Glutamatergic neuron (in vitro differentiated cells): ENCODE results near the gene KIAA1217. TPM values are rescaled to one million over a fixed set of nuclear protein-coding genes. Genes with fewer than 3 reads are reported as not detected.

ENCODE experiments used
- DNase-seq: peaks from one replicate; pipeline ENCODE4 v3.0.0; 2022
- H3K27ac Mint-ChIP-seq: one replicate; pipeline ENCODE4 v1.8.0; 2020; ENCODE audit warnings: mild to moderate bottlenecking, mixed read lengths, inconsistent platforms; ENCODE audit not compliant: unreplicated experiment
- H3K27me3 Mint-ChIP-seq: one replicate; pipeline ENCODE4 v1.8.0; 2020; ENCODE audit warnings: mild to moderate bottlenecking, moderate library complexity, mixed read lengths, inconsistent platforms; ENCODE audit not compliant: unreplicated experiment
- H3K36me3 Mint-ChIP-seq: one replicate; pipeline ENCODE4 v1.8.0; 2020; ENCODE audit warnings: mild to moderate bottlenecking, mixed read lengths, inconsistent platforms; ENCODE audit not compliant: unreplicated experiment
- H3K4me1 Mint-ChIP-seq: one replicate; pipeline ENCODE4 v1.8.0; 2020; ENCODE audit warnings: mild to moderate bottlenecking, low read depth, mixed read lengths, inconsistent platforms; ENCODE audit not compliant: unreplicated experiment
- H3K4me3 Mint-ChIP-seq: one replicate; pipeline ENCODE4 v1.8.0; 2020; ENCODE audit warnings: mild to moderate bottlenecking, mixed read lengths, inconsistent platforms; ENCODE audit not compliant: unreplicated experiment
- H3K9me3 Mint-ChIP-seq: one replicate; pipeline ENCODE4 v1.8.0; 2020; ENCODE audit warnings: mild to moderate bottlenecking, moderate library complexity, mixed read lengths, inconsistent platforms; ENCODE audit not compliant: unreplicated experiment
- CTCF ChIP-seq: fragments of 200-600 bp; sonication (generic); IDR thresholded peaks from one replicate; pipeline ENCODE4 v1.5.0; 2021; ENCODE audit not compliant: partially characterized antibody, unreplicated experiment
- total RNA-seq: library from RNA; stranded (reverse); fragmentation: NEBNext Ultra II Directional; extraction: Animal tissue kit (Norgen Biotek cat#: 25700); gene quantifications from one replicate; pipeline ENCODE4 v1.2.1, GENCODE V29; 2021; ENCODE audit not compliant: unreplicated experiment

Gene KIAA1217
- total RNA-seq, 1 donor from 2014 or later = 4.4 TPM

DNA sequence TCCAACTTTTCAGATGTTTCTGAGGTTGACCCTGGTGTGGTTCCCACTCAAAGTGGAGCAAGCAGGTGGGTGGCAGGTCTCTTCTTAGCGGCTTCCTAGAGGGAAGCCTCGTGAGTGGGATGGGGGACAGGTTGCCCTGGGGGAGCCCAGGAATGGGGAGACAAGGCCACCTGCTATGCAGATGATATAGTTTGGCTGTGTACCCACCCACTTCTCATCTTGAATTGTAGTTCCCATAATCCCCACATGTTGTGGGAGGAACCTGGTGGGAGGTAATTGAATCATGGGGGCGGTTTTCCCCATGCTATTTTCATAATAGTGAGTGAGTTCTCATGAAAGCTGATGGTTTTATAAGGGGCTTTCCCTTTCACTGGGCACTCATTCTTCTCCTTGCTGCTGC lies 68.3 kb downstream of the KIAA1217 start:
- no peak overlapping the region for H3K4me3 Mint-ChIP-seq
- no peak for TF ChIP-seq CTCF
- no peaks in the 10 kb centered on the region for H3K9me3 Mint-ChIP-seq
- no peak for DNase-seq
- H3K4me1 Mint-ChIP-seq = no peaks in the 10 kb centered on the region
- H3K36me3 Mint-ChIP-seq = peaks cover 5% of the 10 kb centered on the region
- H3K27me3 Mint-ChIP-seq = peaks cover 3% of the 10 kb centered on the region
- no peak overlapping the region for H3K27ac Mint-ChIP-seq

- TF ChIP-seq CTCF = no peak
- no peaks in the 10 kb centered on the region for H3K9me3 Mint-ChIP-seq
- H3K4me3 Mint-ChIP-seq = no peak overlapping the region
- peaks cover 3% of the 10 kb centered on the region for H3K27me3 Mint-ChIP-seq
- no peak for DNase-seq
- no peaks in the 10 kb centered on the region for H3K4me1 Mint-ChIP-seq
- H3K36me3 Mint-ChIP-seq = peaks cover 5% of the 10 kb centered on the region
- no peak overlapping the region for H3K27ac Mint-ChIP-seq
Observed at GRCh38 chr10:24277771-24278170, 68.8 kb downstream of the KIAA1217 start.

- Mint-ChIP-seq H3K9me3 (no peaks in the 10 kb centered on the region), H3K4me1 (no peaks in the 10 kb centered on the region), H3K4me3 (no peak overlapping the region), H3K27ac (no peak overlapping the region), H3K27me3 (peaks cover 3% of the 10 kb centered on the region), H3K36me3 (peaks cover 5% of the 10 kb centered on the region)
- TF ChIP-seq CTCF = no peak
- no peak for DNase-seq
Observed at GRCh38 chr10:24278176-24278889, 69.4 kb downstream of the KIAA1217 start.

DNA sequence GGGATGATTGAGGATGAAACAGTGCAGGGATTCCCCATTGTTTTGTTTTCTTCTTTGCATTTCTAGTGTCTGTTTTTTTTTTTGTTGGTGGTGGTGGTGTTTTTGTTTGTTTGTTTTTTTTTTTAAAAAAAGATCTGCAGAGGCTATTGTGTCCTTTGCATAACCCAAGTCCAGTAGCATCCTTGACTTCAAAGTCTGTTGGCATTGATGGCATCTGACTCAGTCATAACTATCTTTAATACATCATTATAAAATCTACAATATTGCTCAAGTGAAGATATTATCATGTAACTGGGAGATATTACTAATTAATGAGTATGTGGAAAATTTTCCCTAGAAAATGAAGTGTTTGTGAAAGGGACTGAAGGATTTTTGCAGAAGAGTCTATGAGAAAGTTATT lies 70.2 kb downstream of the KIAA1217 start:
- Mint-ChIP-seq H3K9me3 (no peaks in the 10 kb centered on the region), H3K4me3 (no peak overlapping the region), H3K4me1 (no peaks in the 10 kb centered on the region), H3K27me3 (peaks cover 3% of the 10 kb centered on the region), H3K27ac (no peak overlapping the region), H3K36me3 (peaks cover 5% of the 10 kb centered on the region)
- no peak for TF ChIP-seq CTCF
- no peak for DNase-seq

- DNase-seq = no peak
- H3K4me3 Mint-ChIP-seq = no peak overlapping the region
- TF ChIP-seq CTCF = no peak
- peaks cover 2% of the 10 kb centered on the region for H3K9me3 Mint-ChIP-seq
- no peaks in the 10 kb centered on the region for H3K27me3 Mint-ChIP-seq
- H3K27ac Mint-ChIP-seq = no peak overlapping the region
- H3K36me3 Mint-ChIP-seq = no peaks in the 10 kb centered on the region
- no peaks in the 10 kb centered on the region for H3K4me1 Mint-ChIP-seq
Observed at GRCh38 chr10:24287559-24288195, 78.7 kb downstream of the KIAA1217 start.
